K562 (cell line): Measurements from ENCODE around the gene C17orf50. TPM values are rescaled to one million over a fixed set of nuclear protein-coding genes. Genes with fewer than 3 reads are reported as not detected.

Experiments
- ATAC-seq: fragments of 200-7000 bp; cut with Tn5 transposase; 3 replicates; pipeline ENCODE4 v1.9.1; 2020; ENCODE audit warnings: moderate library complexity
- BruUV-seq: library from RNA; stranded (reverse); fragments of 400-500 nt; replicated peaks from 2 replicates; lab custom pipeline; 2021; lab: Mats Ljungman, UMichigan
- CTCF ChIA-PET: fragments of 300-600 bp; formaldehyde crosslinking; extraction: SDS; loops from one replicate; lab custom pipeline; 2021; ENCODE audit warnings: low intra/inter-chr PET ratio; lab: Yijun Ruan, JAX
- POLR2A ChIA-PET: fragments of 300-600, 350-650 bp; sonication (Branson Sonifier 250); formaldehyde crosslinking; extraction: SDS; loops from one replicate; lab custom pipeline; 2021; ENCODE audit warnings: antibody characterized with exemption, inconsistent platforms; lab: Yijun Ruan, JAX
- DNase-seq, 4 experiments: peaks; one replicate each; pipeline versions ENCODE4 v3.0.0 to v3.0.0-alpha.2; 2011 to 2018; ENCODE audit warnings: low spot score in 3 of 4, mixed read lengths in 3 of 4; ENCODE audit errors: extremely low read depth in 1 of 4
- FAIRE-seq: peaks from 2 replicates; lab custom pipeline; 2011; peaks lifted over from hg19 to GRCh38; lab: Jason Lieb, UNC
- H2AFZ ChIP-seq: 2 replicates; pipeline ENCODE4 v1.6.0; 2011; ENCODE audit warnings: low read depth, low read length, control low read depth, inconsistent platforms
- H3K27ac ChIP-seq: fragments of 200-600 bp; 3 replicates; pipeline ENCODE4 v1.8.0; 2011; ENCODE audit warnings: low read depth, mild to moderate bottlenecking, control low read depth, inconsistent platforms, low read length, moderate library complexity, mixed read lengths; ENCODE audit errors: extremely low read depth
- H3K27me3 ChIP-seq, 2 experiments: fragments of 300-600 bp in 1 of 2; 2 replicates in 1 of 2; 3 replicates in 1 of 2; pipeline versions ENCODE4 v1.6.0 to v1.8.0; 2011; ENCODE audit warnings: inconsistent platforms in 2 of 2, low read length in 2 of 2, mild to moderate bottlenecking in 1 of 2, mixed read lengths in 1 of 2, moderate library complexity in 1 of 2; ENCODE audit not compliant: control insufficient read depth in 2 of 2, insufficient read depth in 2 of 2
- H3K36me3 ChIP-seq: fragments of 300-600 bp; 3 replicates; pipeline ENCODE4 v1.8.0; 2011; ENCODE audit warnings: mild to moderate bottlenecking, low read length, inconsistent platforms; ENCODE audit not compliant: control insufficient read depth, insufficient read depth
- H3K4me1 ChIP-seq, 2 experiments: fragments of 200-600 bp in 1 of 2; replicated peaks in 1 of 2; 2 replicates in 1 of 2; 3 replicates in 1 of 2; pipeline versions ENCODE4 v1.5.1 to v1.8.0; 2011; ENCODE audit warnings: inconsistent platforms in 2 of 2, low read length in 2 of 2, mild to moderate bottlenecking in 1 of 2, mixed read lengths in 1 of 2, moderate library complexity in 1 of 2; ENCODE audit not compliant: control insufficient read depth in 2 of 2, insufficient read depth in 2 of 2
- H3K4me2 ChIP-seq: 2 replicates; pipeline ENCODE4 v1.6.1; 2011; ENCODE audit warnings: low read length, control low read depth, inconsistent platforms, mixed read lengths; ENCODE audit not compliant: insufficient read depth
- H3K4me3 ChIP-seq: fragments of 200-600 bp; sonication (generic), shearing (Covaris generic); 2 replicates; pipeline ENCODE4 v1.5.1; 2016; ENCODE audit warnings: control low read depth, inconsistent platforms
- H3K79me2 ChIP-seq: fragments of 200-600 bp; 3 replicates; pipeline ENCODE4 v1.8.0; 2011; ENCODE audit warnings: low read length, inconsistent platforms; ENCODE audit not compliant: control insufficient read depth, insufficient read depth
- H3K9ac ChIP-seq, 2 experiments: 2 replicates each; pipeline versions ENCODE4 v1.6.0 to v1.6.1; 2011; ENCODE audit warnings: low read depth in 2 of 2, low read length in 2 of 2, control low read depth in 1 of 2, inconsistent platforms in 1 of 2, mild to moderate bottlenecking in 1 of 2, mixed read lengths in 1 of 2; ENCODE audit not compliant: insufficient read depth in 1 of 2
- H3K9me1 ChIP-seq: one replicate; pipeline ENCODE4 v1.6.0; 2011; ENCODE audit warnings: inconsistent platforms, mild to moderate bottlenecking, low read length, moderate library complexity; ENCODE audit not compliant: control insufficient read depth, insufficient read depth
- H3K9me3 ChIP-seq: replicated peaks from 2 replicates; pipeline ENCODE4 v1.5.1; 2011; ENCODE audit warnings: low read depth, low read length, inconsistent platforms; ENCODE audit not compliant: control insufficient read depth, insufficient read depth
- H4K20me1 ChIP-seq: replicated peaks from 2 replicates; pipeline ENCODE4 v1.6.1; 2011; ENCODE audit warnings: low read length, inconsistent platforms, mixed read lengths; ENCODE audit not compliant: control insufficient read depth, insufficient read depth
- ARID3A ChIP-seq: IDR thresholded peaks from 2 replicates; pipeline ENCODE4 v1.6.1; 2012; ENCODE audit warnings: low read depth, low read length, improper control_type of control experiment, borderline replicate concordance
- CCNT2 ChIP-seq: IDR thresholded peaks from 2 replicates; pipeline ENCODE4 v1.6.1; 2011; ENCODE audit warnings: borderline replicate concordance, low read depth, mild to moderate bottlenecking, moderate library complexity, mixed read lengths, low read length; ENCODE audit not compliant: insufficient read length; ENCODE audit errors: extremely low read depth
- FOXA1 ChIP-seq: fragments of 450-650 bp; IDR thresholded peaks from 2 replicates; pipeline ENCODE4 v1.6.1; 2016; ENCODE audit warnings: mild to moderate bottlenecking, borderline replicate concordance
- FOXA3 ChIP-seq, 2 experiments: fragments of 450-650 bp in 1 of 2; sonication (generic) in 1 of 2; formaldehyde crosslinking; IDR thresholded peaks in 1 of 2; conservative IDR thresholded peaks in 1 of 2; 2 replicates each; pipeline versions ENCODE4 v1.4.0 to v1.8.0; 2020 to 2022; ENCODE audit warnings: mild to moderate bottlenecking in 2 of 2, missing genetic modification reagents in 1 of 2
- GTF2B ChIP-seq: IDR thresholded peaks from 2 replicates; pipeline ENCODE4 v1.6.1; 2011; ENCODE audit not compliant: insufficient read length; ENCODE audit errors: extremely low read depth
- GTF2E2 ChIP-seq: fragments of 200-800 bp; sonication (Bioruptor generic); IDR thresholded peaks from 2 replicates; pipeline ENCODE4 v1.6.1; 2016; ENCODE audit warnings: missing genetic modification characterization, missing compliant biosample characterization
- IRF1 ChIP-seq: sonication (generic); formaldehyde crosslinking; IDR thresholded peaks from 2 replicates; pipeline ENCODE4 v1.8.0; 2022; ENCODE audit warnings: missing genetic modification reagents, mild to moderate bottlenecking, borderline replicate concordance
- POLR2B ChIP-seq: fragments of 450-650 bp; IDR thresholded peaks from 2 replicates; pipeline ENCODE4 v1.6.1; 2018; ENCODE audit warnings: low read depth; ENCODE audit not compliant: partially characterized antibody
- STAT6 ChIP-seq: sonication (generic); formaldehyde crosslinking; IDR thresholded peaks from 2 replicates; pipeline ENCODE4 v1.8.1; 2023; ENCODE audit warnings: mild to moderate bottlenecking, missing genetic modification reagents
- WGBS: fragments of 100-300 bp; shearing (Covaris generic); methylation state at CpG from one replicate; pipeline ENCODE4 v1.1.6; 2016; ENCODE audit warnings: low coverage, mixed read lengths; ENCODE audit not compliant: insufficient coverage; ENCODE audit errors: missing lambda C conversion rate; 5-methylcytosine and 5-hydroxymethylcytosine counted together
- in situ Hi-C: fragments of 300-500 bp; cut with MboI; formaldehyde crosslinking; loops from 4 replicates; pipeline ENCODE4 v1.15.0; 2018; ENCODE audit warnings: inconsistent platforms, mixed read lengths
- intact Hi-C: fragments of 100-400 bp; cut with micrococcal nuclease; formaldehyde crosslinking; loops from 2 replicates; pipeline ENCODE4 v1.14.2; 2022
- polyA plus RNA-seq, 8 experiments: library from polyadenylated mRNA; depleted of rRNA in 4 of 8; stranded (reverse) in 5 of 8; unstranded in 3 of 8; fragments of >200 nt; fragmentation: Nextera tagmentation in 2 of 8; fragmentation: Illumina TruSeq in 1 of 8; extraction: Ambion mirVana in 2 of 8; extraction: Trizol in 1 of 8; gene quantifications; 2 replicates each; pipeline versions ENCODE4 v1.2.1 to v1.2.3, GENCODE V29; 2011 to 2014; ENCODE audit warnings: inconsistent platforms in 1 of 8, missing spikeins in 1 of 8
- total RNA-seq, 7 experiments: library from RNA; depleted of rRNA in 6 of 7; stranded (reverse); fragments of >200 nt in 6 of 7; fragmentation: Illumina TruSeq in 2 of 7; extraction: Trizol in 2 of 7; gene quantifications; 2 replicates each; pipeline versions ENCODE4 v1.2.1 to v1.2.3, GENCODE V29; 2011 to 2021; ENCODE audit warnings: low replicate concordance in 1 of 7

Gene C17orf50
- total and polyA plus RNA-seq, 9 of the 15 experiments (the other 6 are each of a cell fraction or from before 2014, with no cell fraction given): not detected

GRCh38 chr17:35808240-35808961 lies 47.7 kb downstream of the C17orf50 start (continued):
- TF ChIP-seq POLR2B: peak; percentile 55
- TF ChIP-seq GTF2E2: 0 out of 2 replicates have a peak, but pooled peaks have one; percentile 63

- POLR2A ChIA-PET: interaction anchor here (0.6 to 3.0 kb wide), 33 partner anchors 9 to 667 kb away, joined by 3 to 24 read pairs (median 3); partner anchors contain the start of genes MMP28, NLE1 and SLFN14
- FAIRE-seq: no peak
- TF ChIP-seq FOXA1 (no peak), CCNT2 (peak; percentile 65), ARID3A (peak; percentile 91; the same call in 1 of the 2 replicates), IRF1 (CRISPR knock-in tag) (no peak), FOXA3 (CRISPR knock-in tag; conservative IDR thresholded peaks at IDR 0.05 in 1 of 2, IDR thresholded peaks at IDR 0.05 in 1 of 2) (no peak), STAT6 (no peak; the same call in 1 of the 2 replicates), GTF2B (no peak)
Measured at GRCh38 chr17:35808962-35809854, 48.5 kb downstream of the C17orf50 start, which contains the start of gene TAF15. TSS of gene TAF15 (plus strand) at chr17:35809484. CDS start at chr17:35809570, 86 bp downstream.

More at GRCh38 chr17:35808962-35809854, 48.5 kb downstream of the C17orf50 start, which contains the start of gene TAF15:
- CTCF ChIA-PET: interaction anchor here (1.1 to 3.9 kb wide), 2 partner anchors 42 to 45 kb away, joined by 4 to 26 read pairs; no protein-coding TSS in a partner anchor
- BruUV-seq: no TSS peak
- Histone ChIP-seq H3K4me2 (peak within 1 kb of the TSS; percentile 95), H3K36me3 (peaks cover 33% of the 10 kb centered on the region), H3K9me1 (no peaks in the 10 kb centered on the region), H3K9me3 (no peaks in the 10 kb centered on the region), H3K27ac (peak within 1 kb of the TSS; percentile 99), H4K20me1 (peaks cover 18% of the 10 kb centered on the region; the same call in 1 of the 2 replicates), H3K4me3 (peak within 1 kb of the TSS; percentile 87), H3K79me2 (peaks cover 59% of the 10 kb centered on the region), H3K9ac (peak within 1 kb of the TSS; percentile 98 to 99), H2AFZ (peak within 1 kb of the TSS; percentile 100), H3K4me1 (peaks cover 9 to 19% of the 10 kb centered on the region in 2 experiments; a peak in 4 of 5 replicates), H3K27me3 (no peaks in the 10 kb centered on the region)
- DNase-seq (peak; percentile 96 to 98 (median 96)), ATAC-seq (peak; percentile 95)
- in situ Hi-C loops (loop anchor here (5.0 kb wide), 1 partner anchor 42 kb away; no protein-coding TSS in a partner anchor), intact Hi-C loops (loop anchor here (5.0 kb wide), 1 partner anchor 242 kb away; no protein-coding TSS in a partner anchor)
- 2% methylated on average over 49 of the region's 71 CpGs for WGBS
